B cell (primary cell): Measurements from ENCODE around the gene INSRR.

Experiments
- EZH2 ChIP-seq: IDR thresholded peaks from 2 replicates; pipeline ENCODE4 v1.6.1; 2012; ENCODE audit warnings: borderline replicate concordance, low read depth, mild to moderate bottlenecking, moderate library complexity, low read length; ENCODE audit not compliant: insufficient read depth, poor library complexity, severe bottlenecking
- TF ChIP-seq, protein P1 (sequence below): fragments of 200-600 bp; IDR thresholded peaks from one replicate; pipeline ENCODE4 v1.8.0; 2022; ENCODE audit warnings: antibody characterized with exemption, mild to moderate bottlenecking

- TF ChIP-seq, protein P1, sequence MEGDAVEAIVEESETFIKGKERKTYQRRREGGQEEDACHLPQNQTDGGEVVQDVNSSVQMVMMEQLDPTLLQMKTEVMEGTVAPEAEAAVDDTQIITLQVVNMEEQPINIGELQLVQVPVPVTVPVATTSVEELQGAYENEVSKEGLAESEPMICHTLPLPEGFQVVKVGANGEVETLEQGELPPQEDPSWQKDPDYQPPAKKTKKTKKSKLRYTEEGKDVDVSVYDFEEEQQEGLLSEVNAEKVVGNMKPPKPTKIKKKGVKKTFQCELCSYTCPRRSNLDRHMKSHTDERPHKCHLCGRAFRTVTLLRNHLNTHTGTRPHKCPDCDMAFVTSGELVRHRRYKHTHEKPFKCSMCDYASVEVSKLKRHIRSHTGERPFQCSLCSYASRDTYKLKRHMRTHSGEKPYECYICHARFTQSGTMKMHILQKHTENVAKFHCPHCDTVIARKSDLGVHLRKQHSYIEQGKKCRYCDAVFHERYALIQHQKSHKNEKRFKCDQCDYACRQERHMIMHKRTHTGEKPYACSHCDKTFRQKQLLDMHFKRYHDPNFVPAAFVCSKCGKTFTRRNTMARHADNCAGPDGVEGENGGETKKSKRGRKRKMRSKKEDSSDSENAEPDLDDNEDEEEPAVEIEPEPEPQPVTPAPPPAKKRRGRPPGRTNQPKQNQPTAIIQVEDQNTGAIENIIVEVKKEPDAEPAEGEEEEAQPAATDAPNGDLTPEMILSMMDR: no peak
- no peak for TF ChIP-seq EZH2
These were observed 4.3 kb downstream of the INSRR start for GRCh38 chr1:156854634-156855033.
